Esophagus squamous epithelium (tissue), 5 donors: Measurements from ENCODE around the gene ZNF385D. TPM values are rescaled to one million over a fixed set of nuclear protein-coding genes. Genes with fewer than 3 reads are reported as not detected.
A peak's percentile ranks its signal among the peaks of the same experiment; 100 is the strongest.

Experiments used
- DNase-seq: peaks from one replicate; lab custom pipeline; 2025; lab: John Stamatoyannopoulos, UW
- H3K27ac ChIP-seq, 4 donors: fragments of 200-600 bp; sonication (generic); one replicate each; pipeline ENCODE4 v1.5.1; 2016 to 2019; ENCODE audit warnings: mild to moderate bottlenecking in 1 of 4
- H3K27me3 ChIP-seq, 4 donors: fragments of 200-600 bp; sonication (generic); 1 replicate in 3 of 4; 2 replicates in 1 of 4; pipeline versions ENCODE4 v1.5.1 to v1.6.0; 2017 to 2021; ENCODE audit warnings: antibody characterized with exemption in 1 of 4
- H3K36me3 ChIP-seq, 3 donors: fragments of 200-600 bp; sonication (generic); one replicate each; pipeline ENCODE4 v1.5.1; 2016 to 2019
- H3K4me1 ChIP-seq, 3 donors: fragments of 200-600 bp; sonication (generic); one replicate each; pipeline ENCODE4 v1.5.1; 2017 to 2019
- H3K4me3 ChIP-seq, 4 donors: fragments of 200-600 bp; sonication (generic); 1 replicate in 3 of 4; 2 replicates in 1 of 4; pipeline ENCODE4 v1.5.1; 2016 to 2019; ENCODE audit warnings: mild to moderate bottlenecking in 2 of 4, moderate library complexity in 1 of 4
- H3K9me3 ChIP-seq, 3 donors: fragments of 200-600 bp; sonication (generic); one replicate each; pipeline ENCODE4 v1.5.1; 2016 to 2019
- POLR2A ChIP-seq, 4 donors: fragments of 450-650 bp; IDR thresholded peaks; one replicate each; pipeline ENCODE4 v1.6.1; 2017; ENCODE audit warnings: antibody characterized with exemption in 4 of 4, mild to moderate bottlenecking in 4 of 4, moderate library complexity in 3 of 4
- WGBS, 2 donors: methylation state at CpG; one replicate each; pipeline ENCODE4 v1.1.5; 2018; 5-methylcytosine and 5-hydroxymethylcytosine counted together
- intact Hi-C: fragments of 100-400 bp; cut with DNase I; formaldehyde crosslinking; loops from one replicate; pipeline ENCODE4 v1.15.0; 2022
- total RNA-seq, 4 donors: library from RNA; depleted of rRNA; stranded (reverse); fragments of >200 nt; gene quantifications; one replicate each; pipeline ENCODE4 v1.1.0, GENCODE V29; 2016
- TF ChIP-seq, protein P1 (sequence below), 6 experiments: fragments of 450-650 bp in 4 of 6; fragments of 200-600 bp in 2 of 6; sonication (generic) in 2 of 6; IDR thresholded peaks; one replicate each; pipeline ENCODE4 v1.5.1; 2016 to 2019; ENCODE audit warnings: antibody characterized with exemption in 6 of 6, mild to moderate bottlenecking in 4 of 6, moderate library complexity in 4 of 6
- donor health status: DM: yes; HTN: yes; CAD: no.

Gene ZNF385D
- total RNA-seq, 4 donors from 2014 or later, result 0.04 to 3.4 (median 0.50) TPM

DNA sequence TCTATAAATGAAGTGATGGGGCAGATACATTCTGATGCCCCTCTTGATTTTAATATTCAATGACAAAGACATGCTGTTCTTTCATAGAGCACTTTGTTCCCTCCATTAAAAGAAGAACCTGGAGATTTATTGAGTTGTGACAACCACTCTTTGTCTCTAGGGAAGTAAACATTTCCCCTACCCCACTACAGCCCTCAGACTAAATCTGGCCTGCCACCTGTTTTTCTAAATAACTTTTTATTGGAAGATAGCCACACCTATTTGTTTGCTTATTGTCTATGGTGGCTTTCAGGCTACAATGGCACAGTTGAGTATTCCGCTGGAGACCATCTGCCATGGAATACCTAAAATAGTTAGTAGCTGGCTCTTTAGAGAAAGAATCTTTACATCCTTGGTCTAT is 41.2 kb upstream of the ZNF385D start:
- Histone ChIP-seq H3K27ac (no peak overlapping the region), H3K27me3 (no peaks in the 10 kb centered on the region)
- WGBS, 2 donors, result 79 to 100% methylated on average over 1 of the region's 1 CpG

DNA sequence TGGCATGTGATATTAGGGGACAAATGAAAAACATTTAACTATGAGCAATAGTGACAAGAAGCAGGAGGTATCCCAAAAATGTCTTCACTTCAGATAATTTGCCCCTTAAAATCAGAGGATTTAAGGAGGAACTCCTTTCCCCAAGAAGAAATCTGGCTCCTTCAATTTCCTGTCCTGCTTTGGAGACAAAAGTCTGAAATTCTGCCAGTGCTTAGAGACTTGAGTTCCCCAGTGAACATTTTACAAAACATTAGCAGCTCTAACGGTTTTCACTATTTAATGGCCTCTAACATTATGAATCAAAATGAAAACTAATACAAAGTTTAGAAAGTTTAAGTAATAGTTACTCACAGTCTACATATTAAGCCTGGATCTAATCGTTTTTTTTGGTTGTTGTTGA is 40.3 kb upstream of the ZNF385D start:
- TF ChIP-seq POLR2A (IDR thresholded peaks at IDR 0.05), result no peak
- TF ChIP-seq, protein P1, sequence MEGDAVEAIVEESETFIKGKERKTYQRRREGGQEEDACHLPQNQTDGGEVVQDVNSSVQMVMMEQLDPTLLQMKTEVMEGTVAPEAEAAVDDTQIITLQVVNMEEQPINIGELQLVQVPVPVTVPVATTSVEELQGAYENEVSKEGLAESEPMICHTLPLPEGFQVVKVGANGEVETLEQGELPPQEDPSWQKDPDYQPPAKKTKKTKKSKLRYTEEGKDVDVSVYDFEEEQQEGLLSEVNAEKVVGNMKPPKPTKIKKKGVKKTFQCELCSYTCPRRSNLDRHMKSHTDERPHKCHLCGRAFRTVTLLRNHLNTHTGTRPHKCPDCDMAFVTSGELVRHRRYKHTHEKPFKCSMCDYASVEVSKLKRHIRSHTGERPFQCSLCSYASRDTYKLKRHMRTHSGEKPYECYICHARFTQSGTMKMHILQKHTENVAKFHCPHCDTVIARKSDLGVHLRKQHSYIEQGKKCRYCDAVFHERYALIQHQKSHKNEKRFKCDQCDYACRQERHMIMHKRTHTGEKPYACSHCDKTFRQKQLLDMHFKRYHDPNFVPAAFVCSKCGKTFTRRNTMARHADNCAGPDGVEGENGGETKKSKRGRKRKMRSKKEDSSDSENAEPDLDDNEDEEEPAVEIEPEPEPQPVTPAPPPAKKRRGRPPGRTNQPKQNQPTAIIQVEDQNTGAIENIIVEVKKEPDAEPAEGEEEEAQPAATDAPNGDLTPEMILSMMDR (IDR thresholded peaks at IDR 0.05), result no peak
- intact Hi-C loops, result no loop called here
- no peak for DNase-seq

More for the DNA sequence above, 41.2 kb upstream of the ZNF385D start:
- Histone ChIP-seq H3K4me1 (peaks cover 0 to 15% (median 0%) of the 10 kb centered on the region in 3 donors), H3K36me3 (no peaks in the 10 kb centered on the region), H3K4me3 (no peak overlapping the region), H3K9me3 (no peaks in the 10 kb centered on the region)
- TF ChIP-seq, protein P1 (IDR thresholded peaks at IDR 0.05), result no peak
- no peak for TF ChIP-seq POLR2A (IDR thresholded peaks at IDR 0.05)
- no peak for DNase-seq
- intact Hi-C loops, result no loop called here

DNA sequence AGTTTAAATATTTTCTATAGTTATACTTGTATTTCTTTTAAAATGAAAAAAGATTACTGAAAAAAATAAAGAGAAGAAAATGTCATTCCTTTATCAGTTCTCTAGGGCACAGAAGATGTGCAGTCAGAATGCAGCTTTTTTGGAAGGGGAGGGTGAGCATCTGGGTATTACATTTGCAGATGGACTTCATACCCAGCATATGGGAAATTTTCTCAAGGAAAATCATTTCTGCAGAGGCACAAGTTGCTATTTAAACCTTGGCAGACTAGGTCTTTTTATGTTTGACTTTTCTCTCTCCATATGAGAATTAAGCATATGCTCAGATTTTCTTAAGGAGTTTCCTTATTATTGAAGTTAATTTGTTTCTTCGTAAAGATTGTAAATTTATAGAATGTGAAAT is 39.5 kb upstream of the ZNF385D start:
- intact Hi-C loops, result no loop called here
- 83 to 95% methylated on average over 1 of the region's 1 CpG for WGBS, 2 donors
- Histone ChIP-seq H3K36me3 (no peaks in the 10 kb centered on the region), H3K27me3 (no peaks in the 10 kb centered on the region), H3K27ac (no peak overlapping the region), H3K9me3 (no peaks in the 10 kb centered on the region), H3K4me1 (peaks cover 0 to 12% (median 0%) of the 10 kb centered on the region in 3 donors), H3K4me3 (no peak overlapping the region)
- DNase-seq, result no peak
- TF ChIP-seq, protein P1 (IDR thresholded peaks at IDR 0.05), result no peak
- no peak for TF ChIP-seq POLR2A (IDR thresholded peaks at IDR 0.05)

More for the DNA sequence above, 40.3 kb upstream of the ZNF385D start:
- H3K4me1 ChIP-seq, result peaks cover 0 to 15% (median 0%) of the 10 kb centered on the region in 3 donors
- no peaks in the 10 kb centered on the region for H3K27me3 ChIP-seq
- H3K4me3 ChIP-seq, result no peak overlapping the region
- H3K9me3 ChIP-seq, result no peaks in the 10 kb centered on the region
- no peaks in the 10 kb centered on the region for H3K36me3 ChIP-seq
- 29 to 33% methylated on average over 2 of the region's 2 CpGs for WGBS, 2 donors
- no peak overlapping the region for H3K27ac ChIP-seq

DNA sequence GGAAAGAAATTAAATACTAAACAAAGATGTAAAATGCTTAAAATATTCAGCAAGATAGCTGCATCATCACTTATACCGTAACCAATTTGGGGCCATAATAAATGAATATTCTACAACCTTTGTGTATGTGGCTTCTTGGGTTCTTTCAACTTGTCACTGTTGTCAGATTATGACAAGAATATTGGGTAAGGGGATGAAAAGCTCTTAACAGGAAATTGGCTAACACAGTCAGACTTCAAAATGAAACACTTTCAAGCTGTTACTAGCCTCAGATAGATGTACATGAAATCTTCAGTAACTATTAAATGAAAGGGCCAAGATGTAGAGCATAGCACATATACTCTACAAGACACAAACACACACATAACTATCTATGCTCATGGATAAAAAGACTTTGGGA is 38.7 kb upstream of the ZNF385D start:
- Histone ChIP-seq H3K36me3 (no peaks in the 10 kb centered on the region), H3K4me3 (no peak overlapping the region), H3K27ac (no peak overlapping the region), H3K4me1 (peaks cover 0 to 4% (median 0%) of the 10 kb centered on the region in 3 donors), H3K9me3 (no peaks in the 10 kb centered on the region), H3K27me3 (no peaks in the 10 kb centered on the region)
- no peak for TF ChIP-seq POLR2A (IDR thresholded peaks at IDR 0.05)
- TF ChIP-seq, protein P1 (IDR thresholded peaks at IDR 0.05), result no peak
- WGBS, 2 donors, result 52 to 88% methylated on average over 1 of the region's 1 CpG
- intact Hi-C loops, result no loop called here
- no peak for DNase-seq

DNA sequence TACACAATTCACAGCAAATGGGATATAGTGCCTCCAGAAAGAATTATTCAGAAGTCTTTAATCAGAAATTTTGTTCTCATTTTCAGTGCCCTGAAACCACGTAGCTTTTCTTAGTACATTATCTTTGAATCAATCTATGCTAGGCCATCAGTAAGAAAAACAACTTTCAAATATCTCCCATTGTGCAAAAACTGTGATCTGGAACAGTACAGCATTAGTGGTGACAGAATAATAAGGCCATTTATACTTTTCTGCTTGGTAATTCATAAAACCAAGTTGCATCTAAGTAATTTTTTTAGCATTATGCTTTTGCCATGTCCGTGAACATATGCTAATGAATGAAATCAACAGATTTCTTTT is 35.4 kb upstream of the ZNF385D start:
- no peaks in the 10 kb centered on the region for H3K4me1 ChIP-seq
- WGBS, 2 donors, result 37% methylated on average over 2 of the region's 2 CpGs

More for the DNA sequence above, 35.4 kb upstream of the ZNF385D start:
- Histone ChIP-seq H3K9me3 (no peaks in the 10 kb centered on the region), H3K27ac (peak overlapping the region in 2 of 4 donors; percentile 37 to 43), H3K4me3 (no peak overlapping the region), H3K27me3 (no peaks in the 10 kb centered on the region), H3K36me3 (no peaks in the 10 kb centered on the region)
- DNase-seq, result no peak
- intact Hi-C loops, result no loop called here
- TF ChIP-seq, protein P1 (IDR thresholded peaks at IDR 0.05), result no peak
- TF ChIP-seq POLR2A (IDR thresholded peaks at IDR 0.05), result no peak
